Frontal cortex (tissue), 4 donors: ENCODE data around the gene OSBPL1A. TPM values are rescaled to one million over a fixed set of nuclear protein-coding genes. Genes with fewer than 3 reads are reported as not detected.

Source experiments
- DNase-seq, 2 donors: peaks; one replicate each; pipeline ENCODE4 v3.0.0; 2012; ENCODE audit warnings: low spot score in 2 of 2
- FAIRE-seq: peaks from 2 replicates; lab custom pipeline; 2012; peaks lifted over from hg19 to GRCh38; lab: Jason Lieb, UNC
- total RNA-seq: library from RNA; depleted of rRNA; stranded (reverse); fragments of >200 nt; gene quantifications from one replicate; pipeline ENCODE4 v1.2.3, GENCODE V29; 2014
- donor health status: control.
- donor health status: control.
- donor health status: control.

The OSBPL1A gene
- 42.8 TPM for total RNA-seq

- FAIRE-seq: no peak
Measured at GRCh38 chr18:24397694-24398368, at the start of gene OSBPL1A. TSS of gene OSBPL1A (minus strand) at chr18:24397824. CDS start at chr18:24377533, 20,291 bp downstream.

DNA sequence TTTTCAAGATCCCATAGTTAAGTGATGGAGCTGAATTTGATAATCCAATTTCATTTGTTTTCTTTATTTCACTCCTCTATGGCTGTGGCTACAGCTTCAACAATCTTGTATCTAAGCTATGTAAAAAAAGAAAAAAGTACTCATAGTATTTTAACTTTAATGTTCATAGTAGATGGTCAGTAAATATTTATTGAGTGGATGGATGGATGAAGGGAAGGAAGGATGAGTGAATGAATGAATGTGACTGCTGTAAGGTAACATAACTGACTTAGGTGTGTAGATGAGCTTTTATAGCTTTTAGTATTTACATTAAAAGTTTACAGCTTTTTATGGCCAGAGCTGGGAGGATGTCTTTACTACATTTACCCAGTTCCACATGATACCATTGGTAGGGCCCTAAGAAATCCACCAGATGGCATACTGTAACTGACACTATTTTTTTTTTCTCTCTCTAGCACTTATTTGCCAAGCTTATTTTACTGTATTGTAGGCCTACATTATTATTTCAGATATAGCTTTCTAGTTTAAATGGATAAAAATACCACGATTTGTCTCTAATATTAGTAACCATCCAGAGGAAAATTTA, 49.4 kb upstream of the OSBPL1A start:
- FAIRE-seq (no peak), DNase-seq (no peak)

More at GRCh38 chr18:24397694-24398368, at the start of gene OSBPL1A:
- peak; percentile 90 to 93 for DNase-seq

DNA sequence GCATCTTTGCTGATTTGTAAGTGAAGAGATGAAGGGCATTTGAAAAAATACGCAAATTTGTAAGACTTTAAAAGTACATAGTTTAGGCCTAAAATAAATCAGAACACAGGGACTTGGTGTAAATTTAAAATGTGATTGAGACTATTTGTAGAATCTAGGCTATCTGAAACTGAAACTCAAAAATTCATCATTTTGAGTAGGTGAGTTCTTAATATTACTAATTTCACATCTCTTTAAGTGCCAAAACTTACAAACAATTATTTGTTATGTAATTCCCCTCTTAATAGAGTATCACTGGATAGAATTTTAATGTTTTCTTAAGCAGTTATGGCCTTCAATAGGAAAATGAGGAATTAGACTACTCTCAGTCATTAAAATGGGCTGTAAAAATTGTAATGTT, 48.8 kb upstream of the OSBPL1A start:
- FAIRE-seq (no peak), DNase-seq (no peak)

DNA sequence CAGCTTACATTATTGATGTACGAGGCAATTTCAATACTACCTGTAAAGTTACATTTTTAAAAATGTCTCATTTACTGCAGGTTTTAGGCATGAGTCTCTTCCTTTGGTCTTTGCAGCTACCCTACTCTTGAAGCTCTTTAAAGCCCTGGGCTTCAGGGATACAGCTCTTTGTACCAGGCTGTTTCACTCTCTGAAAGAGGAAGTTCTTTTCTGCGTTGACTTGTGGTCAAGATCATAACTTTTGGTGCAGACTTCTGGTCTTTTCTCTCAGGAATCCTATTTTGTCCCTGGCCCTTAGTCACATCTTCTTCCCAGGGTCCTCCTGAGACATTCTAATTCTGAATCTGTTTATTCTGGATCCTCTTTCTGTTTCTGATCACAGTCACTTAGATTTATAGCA, 46.2 kb upstream of the OSBPL1A start:
- FAIRE-seq (no peak), DNase-seq (no peak)

GRCh38 chr18:24436939-24437338, 39.3 kb upstream of the OSBPL1A start:
- no peak for DNase-seq
- no peak for FAIRE-seq

DNA sequence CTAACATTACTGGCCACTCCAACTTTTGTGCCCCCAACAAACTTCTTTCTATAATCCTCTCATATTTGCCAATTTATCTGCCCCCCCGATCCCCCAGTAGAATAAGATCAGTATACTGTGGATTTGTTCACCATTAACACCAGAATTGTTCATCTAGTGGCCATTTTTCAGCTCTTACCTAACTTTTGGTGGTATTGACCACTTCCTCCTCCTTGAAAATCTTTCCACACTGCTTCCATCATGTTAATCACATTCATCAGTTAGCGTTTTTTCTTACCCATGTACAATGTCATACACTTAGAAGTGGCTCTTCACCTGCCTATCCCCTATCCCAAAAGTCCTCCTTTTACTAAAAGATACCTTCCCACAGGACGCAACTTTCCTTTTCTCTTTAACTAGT, 35.0 kb upstream of the OSBPL1A start:
- DNase-seq (no peak), FAIRE-seq (no peak)

DNA sequence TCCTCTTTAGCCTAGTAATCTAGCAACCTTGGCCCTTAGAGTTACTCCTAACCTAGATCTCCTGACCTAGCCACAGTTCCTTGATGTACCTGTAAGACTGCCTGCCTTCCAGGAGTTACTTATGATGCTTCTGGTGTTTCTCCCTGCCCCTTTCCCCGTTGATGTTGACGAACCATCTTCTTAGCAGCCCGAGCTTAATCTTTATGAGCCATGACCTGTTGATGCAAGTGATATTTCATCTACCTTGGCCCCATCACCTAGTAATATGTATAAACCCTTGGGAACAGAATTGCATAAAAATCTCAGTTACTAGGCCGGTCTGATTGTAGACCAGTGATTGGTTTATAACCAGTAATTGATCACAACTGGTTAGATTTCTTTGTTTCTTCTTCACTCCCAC, 31.6 kb upstream of the OSBPL1A start:
- FAIRE-seq: no peak
- no peak for DNase-seq

DNA sequence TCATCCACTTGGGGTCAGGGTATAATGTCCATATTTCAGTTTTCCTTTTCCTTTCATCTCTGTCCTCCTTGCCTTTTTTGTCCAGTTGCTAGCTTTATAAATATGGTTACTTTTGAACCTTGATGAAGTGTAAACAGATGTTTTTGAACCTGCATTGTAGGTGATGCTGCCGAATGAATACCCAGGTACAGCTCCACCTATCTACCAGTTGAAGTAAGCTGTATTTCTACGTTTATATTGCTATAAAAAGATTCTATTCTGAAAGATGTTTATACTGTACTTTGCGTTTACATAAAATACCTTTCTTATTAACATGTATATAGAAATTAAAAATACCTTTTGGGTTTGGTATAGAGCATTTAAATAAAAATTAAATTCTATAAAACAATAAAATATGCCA, 31.1 kb upstream of the OSBPL1A start:
- DNase-seq (no peak), FAIRE-seq (no peak)

DNA sequence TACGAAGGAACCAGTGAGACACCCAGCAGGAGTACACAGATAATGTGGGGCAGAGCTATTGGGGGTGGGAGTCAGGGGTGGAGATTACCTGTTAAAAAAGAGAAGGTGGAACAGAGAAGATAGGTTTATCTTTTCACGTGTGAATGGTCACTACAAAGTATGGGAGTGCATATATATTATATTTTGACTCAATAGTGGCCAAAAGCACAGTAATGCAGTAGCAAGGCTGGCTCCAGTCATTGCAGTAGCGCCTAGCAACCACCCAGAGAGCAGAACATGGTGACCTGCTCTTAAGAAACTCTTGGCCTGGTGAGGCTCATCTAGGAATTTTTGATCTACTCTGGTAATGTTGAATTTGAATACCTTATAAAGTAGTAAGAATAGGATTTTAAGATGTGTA, 29.9 kb upstream of the OSBPL1A start:
- FAIRE-seq (no peak), DNase-seq (no peak)

- FAIRE-seq: no peak
- peak; percentile 85 to 88 for DNase-seq
Measured at GRCh38 chr18:24426398-24427294, 29.0 kb upstream of the OSBPL1A start, which contains the start of gene IMPACT. TSS of gene IMPACT (plus strand) at chr18:24426670. CDS start at chr18:24426757, 87 bp downstream.

DNA sequence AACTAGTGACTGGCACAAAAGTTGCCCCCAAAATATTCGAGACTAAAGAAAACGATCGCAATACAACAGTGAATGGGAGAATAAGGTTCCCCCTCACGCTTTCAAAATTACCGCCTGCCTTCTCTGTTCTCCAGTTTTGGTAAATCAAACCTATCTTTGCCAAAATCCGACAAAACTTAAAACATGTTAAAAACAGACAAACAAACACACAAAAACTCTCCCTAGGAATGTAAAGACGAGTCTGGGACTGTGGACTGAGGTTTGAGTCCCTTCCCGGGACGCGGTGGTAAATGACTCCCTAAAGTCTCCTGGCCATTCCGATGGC, 28.4 kb upstream of the OSBPL1A start:
- FAIRE-seq: no peak
- DNase-seq: no peak

- DNase-seq: no peak
- no peak for FAIRE-seq
Measured at GRCh38 chr18:24421831-24422230, 24.2 kb upstream of the OSBPL1A start.

- no peak for FAIRE-seq
- DNase-seq: no peak
Measured at GRCh38 chr18:24420551-24420950, 22.9 kb upstream of the OSBPL1A start.

- DNase-seq: no peak
- FAIRE-seq: no peak
Measured at GRCh38 chr18:24417480-24417879, 19.9 kb upstream of the OSBPL1A start.

DNA sequence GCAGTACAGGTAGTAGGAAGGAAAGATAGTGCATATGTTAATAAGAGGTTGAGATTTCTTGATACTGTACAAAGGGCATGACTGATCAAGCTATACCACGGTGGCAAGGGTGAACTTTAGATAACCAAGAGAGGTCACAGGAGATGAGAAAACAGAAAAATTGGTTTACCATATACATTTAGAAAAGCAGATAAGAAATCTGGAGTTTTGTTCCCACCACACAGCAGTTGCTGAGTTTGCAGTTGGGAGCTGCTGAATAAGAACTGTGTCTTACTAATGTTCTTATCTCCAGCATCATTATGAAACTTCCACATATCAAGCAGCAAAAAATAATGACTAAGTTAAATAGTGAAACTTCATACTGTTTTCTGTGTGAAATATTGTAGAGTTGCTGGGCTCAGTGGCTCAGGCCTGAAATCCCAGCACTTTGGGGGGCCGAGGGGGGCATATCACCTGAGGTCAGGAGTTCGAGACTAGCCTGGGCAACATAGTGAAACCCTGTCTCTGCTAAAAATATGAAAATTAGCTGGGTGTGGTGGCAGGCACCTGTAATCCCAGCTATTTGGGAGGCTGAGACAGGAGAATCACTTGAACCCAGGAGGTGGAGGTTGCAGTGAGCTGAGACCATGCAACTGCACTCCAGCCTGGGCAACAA, 16.9 kb upstream of the OSBPL1A start:
- no peak for FAIRE-seq

GRCh38 chr18:24413148-24413547, 15.5 kb upstream of the OSBPL1A start:
- peak in 1 of 2 donors; percentile 17 for DNase-seq
- FAIRE-seq: no peak

More for the DNA sequence above, 16.9 kb upstream of the OSBPL1A start:
- DNase-seq: no peak

DNA sequence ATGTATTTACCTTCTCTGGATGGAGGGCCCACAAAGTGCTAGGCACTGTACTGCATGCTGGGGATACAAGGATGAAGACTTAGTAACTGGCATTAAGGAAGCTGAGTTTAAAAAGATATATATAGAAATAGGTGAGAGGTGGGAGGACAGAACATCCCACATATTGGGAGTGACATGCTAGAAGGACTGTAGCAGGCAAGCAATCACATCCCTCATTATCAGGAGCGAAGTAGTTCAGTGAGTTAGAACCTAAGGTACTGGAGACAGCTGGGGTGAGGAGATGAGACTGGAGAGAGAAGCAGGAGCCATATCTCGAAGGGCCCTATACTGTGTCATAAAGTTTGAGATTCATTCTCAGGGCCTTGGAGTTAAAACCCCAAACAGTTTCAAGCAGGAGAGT, 10.9 kb upstream of the OSBPL1A start:
- DNase-seq (no peak), FAIRE-seq (no peak)

GRCh38 chr18:24404591-24404990, 7.0 kb upstream of the OSBPL1A start:
- FAIRE-seq: no peak
- DNase-seq: no peak

- FAIRE-seq (no peak), DNase-seq (no peak)
Measured at GRCh38 chr18:24403076-24403475, 5.5 kb upstream of the OSBPL1A start.

DNA sequence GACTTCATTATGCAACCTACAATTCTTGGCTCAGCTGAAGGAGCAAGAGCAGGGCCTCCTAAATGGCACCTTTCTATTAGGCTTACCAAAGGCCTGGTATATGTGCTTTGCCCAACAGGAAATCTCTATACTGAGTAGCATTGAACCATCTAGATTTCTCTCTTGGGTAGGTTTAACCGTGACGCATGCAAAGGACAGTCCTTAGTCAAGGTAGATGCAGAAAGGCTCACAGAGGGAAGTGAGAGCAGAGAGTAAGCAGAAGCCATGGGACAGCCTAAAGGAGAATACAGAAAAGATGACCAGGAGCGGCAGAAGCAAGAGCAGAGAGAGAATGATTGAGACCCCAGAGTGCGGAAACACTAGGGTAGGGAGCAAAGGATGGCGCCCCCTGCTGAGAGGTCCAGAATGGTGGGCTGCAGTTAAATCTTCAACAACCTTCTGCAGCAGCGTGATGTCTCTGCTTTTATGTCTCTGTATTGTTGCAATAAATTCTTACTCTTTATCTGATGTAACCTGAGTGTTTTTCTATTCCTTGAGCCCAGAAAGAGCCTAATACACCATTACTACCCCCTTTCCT, 4.7 kb upstream of the OSBPL1A start:
- DNase-seq (no peak), FAIRE-seq (no peak)
